Measurements from ENCODE around the gene OGFOD2. TPM values are rescaled to one million over a fixed set of nuclear protein-coding genes. Genes with fewer than 3 reads are reported as not detected.

Gene OGFOD2
- total and polyA plus RNA-seq, 2 of the 13 experiments (the other 11 are each of a cell fraction or from before 2014, with no cell fraction given) = 13.2 to 14.6 TPM

GRCh38 chr12:122974274-122974891 is 661 bp upstream of the OGFOD2 start (continued):
- TF ChIP-seq ISL2 (CRISPR knock-in tag; IDR thresholded peaks at IDR 0.05) = no peak
- no peak for TF ChIP-seq SMAD1 (CRISPR knock-in tag; IDR thresholded peaks at IDR 0.05; ENCODE audit: borderline replicate concordance, low read depth)
- peak; percentile 95 for TF ChIP-seq GABPB1 (CRISPR knock-in tag; IDR thresholded peaks at IDR 0.05)
- no peak for TF ChIP-seq ZNF619 (CRISPR knock-in tag; IDR thresholded peaks at IDR 0.05)
- TF ChIP-seq ZNF773 (CRISPR knock-in tag; IDR thresholded peaks at IDR 0.05; ENCODE audit: borderline replicate concordance) = no peak
- TF ChIP-seq, protein P1, sequence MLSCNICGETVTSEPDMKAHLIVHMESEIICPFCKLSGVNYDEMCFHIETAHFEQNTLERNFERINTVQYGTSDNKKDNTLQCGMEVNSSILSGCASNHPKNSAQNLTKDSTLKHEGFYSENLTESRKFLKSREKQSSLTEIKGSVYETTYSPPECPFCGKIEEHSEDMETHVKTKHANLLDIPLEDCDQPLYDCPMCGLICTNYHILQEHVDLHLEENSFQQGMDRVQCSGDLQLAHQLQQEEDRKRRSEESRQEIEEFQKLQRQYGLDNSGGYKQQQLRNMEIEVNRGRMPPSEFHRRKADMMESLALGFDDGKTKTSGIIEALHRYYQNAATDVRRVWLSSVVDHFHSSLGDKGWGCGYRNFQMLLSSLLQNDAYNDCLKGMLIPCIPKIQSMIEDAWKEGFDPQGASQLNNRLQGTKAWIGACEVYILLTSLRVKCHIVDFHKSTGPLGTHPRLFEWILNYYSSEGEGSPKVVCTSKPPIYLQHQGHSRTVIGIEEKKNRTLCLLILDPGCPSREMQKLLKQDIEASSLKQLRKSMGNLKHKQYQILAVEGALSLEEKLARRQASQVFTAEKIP (CRISPR knock-in tag; IDR thresholded peaks at IDR 0.05; ENCODE audit: borderline replicate concordance) = no peak
- no peak for TF ChIP-seq HNRNPL (IDR thresholded peaks at IDR 0.05; ENCODE audit: low read depth, low read length)
- peak; percentile 94 for TF ChIP-seq THAP11 (CRISPR knock-in tag; IDR thresholded peaks at IDR 0.05)
- TF ChIP-seq NCOA2 (CRISPR knock-in tag; IDR thresholded peaks at IDR 0.05) = peak; percentile 36
- no peak for TF ChIP-seq PHF5A (CRISPR knock-in tag; IDR thresholded peaks at IDR 0.05; ENCODE audit: low read depth, unreplicated experiment)
- TF ChIP-seq, protein P2, sequence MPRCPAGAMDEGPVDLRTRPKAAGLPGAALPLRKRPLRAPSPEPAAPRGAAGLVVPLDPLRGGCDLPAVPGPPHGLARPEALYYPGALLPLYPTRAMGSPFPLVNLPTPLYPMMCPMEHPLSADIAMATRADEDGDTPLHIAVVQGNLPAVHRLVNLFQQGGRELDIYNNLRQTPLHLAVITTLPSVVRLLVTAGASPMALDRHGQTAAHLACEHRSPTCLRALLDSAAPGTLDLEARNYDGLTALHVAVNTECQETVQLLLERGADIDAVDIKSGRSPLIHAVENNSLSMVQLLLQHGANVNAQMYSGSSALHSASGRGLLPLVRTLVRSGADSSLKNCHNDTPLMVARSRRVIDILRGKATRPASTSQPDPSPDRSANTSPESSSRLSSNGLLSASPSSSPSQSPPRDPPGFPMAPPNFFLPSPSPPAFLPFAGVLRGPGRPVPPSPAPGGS (CRISPR knock-in tag; IDR thresholded peaks at IDR 0.05) = no peak
- no peak for TF ChIP-seq ZNF503 (CRISPR knock-in tag; IDR thresholded peaks at IDR 0.05)
- 0 out of 2 replicates have a peak, but pooled peaks have one; percentile 21 for TF ChIP-seq ZFP90 (CRISPR knock-in tag; IDR thresholded peaks at IDR 0.05; ENCODE audit: borderline replicate concordance)
- TF ChIP-seq EHMT2 (IDR thresholded peaks at IDR 0.05; ENCODE audit: borderline replicate concordance, low read depth, low read length) = no peak
- peak; percentile 70; the same call in 2 of the 3 replicates for TF ChIP-seq MXI1 (IDR thresholded peaks at IDR 0.05; ENCODE audit: borderline replicate concordance, low read depth, low read length)
- no peak; the same call in 1 of the 2 replicates for TF ChIP-seq ZNF766 (CRISPR knock-in tag; IDR thresholded peaks at IDR 0.05; ENCODE audit: borderline replicate concordance)
- peak; percentile 69 to 83; a peak in 3 of 4 replicates for TF ChIP-seq HMGXB4 (CRISPR knock-in tag; IDR thresholded peaks at IDR 0.05; ENCODE audit: borderline replicate concordance in 1 of 2, low read depth in 1 of 2)
- TF ChIP-seq ZZZ3 (CRISPR knock-in tag; IDR thresholded peaks at IDR 0.05; ENCODE audit: borderline replicate concordance) = no peak
- 0 out of 2 replicates have a peak, but pooled peaks have one; percentile 60 for TF ChIP-seq SIN3B (IDR thresholded peaks at IDR 0.05; ENCODE audit: low read length)
- TF ChIP-seq, protein P3, sequence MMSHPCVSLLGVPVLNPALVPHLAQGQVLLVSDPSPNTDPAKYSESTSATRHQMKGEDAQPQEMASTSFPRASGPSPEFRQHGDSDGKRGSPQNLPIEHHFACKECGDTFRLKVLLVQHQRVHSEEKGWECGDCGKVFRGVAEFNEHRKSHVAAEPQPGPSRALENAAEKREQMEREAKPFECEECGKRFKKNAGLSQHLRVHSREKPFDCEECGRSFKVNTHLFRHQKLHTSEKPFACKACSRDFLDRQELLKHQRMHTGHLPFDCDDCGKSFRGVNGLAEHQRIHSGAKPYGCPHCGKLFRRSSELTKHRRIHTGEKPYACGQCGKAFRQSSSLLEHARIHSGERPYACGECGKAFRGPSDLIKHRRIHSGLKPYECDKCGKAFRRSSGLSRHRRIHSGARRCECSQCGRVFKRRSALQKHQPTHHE (CRISPR knock-in tag; IDR thresholded peaks at IDR 0.05; ENCODE audit: borderline replicate concordance) = peak; percentile 48; the same call in 1 of the 2 replicates
- peak in 1 of 2 experiments; percentile 81; a peak in 2 of 4 replicates for TF ChIP-seq KLF16 (CRISPR knock-in tag; IDR thresholded peaks at IDR 0.05)

Measured in HepG2 (cell line).